GM12865 (cell line): ENCODE data around the gene SLC4A3.

ENCODE experiments used
- DNase-seq: peaks from one replicate; pipeline ENCODE4 v3.0.0; 2010; ENCODE audit warnings: low read depth
- H3K4me3 ChIP-seq: 2 replicates; pipeline ENCODE4 v1.5.1; 2011; ENCODE audit warnings: mild to moderate bottlenecking, low read depth, low read length, control low read depth
- TF ChIP-seq, protein P1 (sequence below): IDR thresholded peaks from 2 replicates; pipeline ENCODE4 v1.5.1; 2011; ENCODE audit warnings: low read length, control low read depth, low read depth, inconsistent platforms; ENCODE audit not compliant: insufficient read depth; ENCODE audit errors: missing control alignments

Gene SLC4A3

DNA sequence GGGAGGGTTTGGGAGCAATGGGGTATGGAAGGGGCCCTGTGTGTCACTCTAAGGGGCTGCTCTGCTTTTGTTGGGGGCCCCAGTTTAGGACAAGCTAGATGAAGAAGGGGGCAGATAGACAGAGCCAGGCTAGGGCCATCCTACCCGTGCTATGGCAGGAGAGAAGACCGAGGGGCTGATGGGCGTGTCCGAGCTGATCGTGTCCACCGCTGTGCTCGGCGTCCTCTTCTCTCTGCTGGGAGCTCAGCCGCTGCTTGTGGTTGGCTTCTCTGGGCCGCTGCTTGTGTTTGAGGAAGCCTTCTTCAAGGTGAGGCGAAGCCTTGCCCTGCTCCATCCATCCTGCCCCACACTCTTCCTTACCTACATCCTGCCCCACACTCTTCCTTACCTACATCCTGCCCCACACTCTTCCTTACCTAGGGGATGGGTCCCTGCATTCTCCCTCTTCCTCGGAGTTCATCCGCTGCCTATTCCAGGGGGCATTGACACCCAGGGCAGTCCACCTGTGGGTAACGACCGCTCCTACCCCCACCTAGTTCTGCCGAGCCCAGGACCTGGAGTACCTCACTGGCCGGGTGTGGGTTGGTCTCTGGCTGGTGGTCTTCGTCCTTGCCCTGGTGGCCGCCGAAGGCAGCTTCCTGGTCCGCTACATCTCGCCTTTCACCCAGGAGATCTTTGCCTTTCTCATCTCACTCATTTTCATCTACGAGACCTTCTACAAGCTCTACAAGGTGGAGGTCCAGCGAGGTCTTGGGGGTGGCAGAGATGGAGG, 8.9 kb downstream of the SLC4A3 start:
- H3K4me3 ChIP-seq: no peak overlapping the region
- TF ChIP-seq, protein P1, sequence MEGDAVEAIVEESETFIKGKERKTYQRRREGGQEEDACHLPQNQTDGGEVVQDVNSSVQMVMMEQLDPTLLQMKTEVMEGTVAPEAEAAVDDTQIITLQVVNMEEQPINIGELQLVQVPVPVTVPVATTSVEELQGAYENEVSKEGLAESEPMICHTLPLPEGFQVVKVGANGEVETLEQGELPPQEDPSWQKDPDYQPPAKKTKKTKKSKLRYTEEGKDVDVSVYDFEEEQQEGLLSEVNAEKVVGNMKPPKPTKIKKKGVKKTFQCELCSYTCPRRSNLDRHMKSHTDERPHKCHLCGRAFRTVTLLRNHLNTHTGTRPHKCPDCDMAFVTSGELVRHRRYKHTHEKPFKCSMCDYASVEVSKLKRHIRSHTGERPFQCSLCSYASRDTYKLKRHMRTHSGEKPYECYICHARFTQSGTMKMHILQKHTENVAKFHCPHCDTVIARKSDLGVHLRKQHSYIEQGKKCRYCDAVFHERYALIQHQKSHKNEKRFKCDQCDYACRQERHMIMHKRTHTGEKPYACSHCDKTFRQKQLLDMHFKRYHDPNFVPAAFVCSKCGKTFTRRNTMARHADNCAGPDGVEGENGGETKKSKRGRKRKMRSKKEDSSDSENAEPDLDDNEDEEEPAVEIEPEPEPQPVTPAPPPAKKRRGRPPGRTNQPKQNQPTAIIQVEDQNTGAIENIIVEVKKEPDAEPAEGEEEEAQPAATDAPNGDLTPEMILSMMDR: no peak
- DNase-seq: no peak

DNA sequence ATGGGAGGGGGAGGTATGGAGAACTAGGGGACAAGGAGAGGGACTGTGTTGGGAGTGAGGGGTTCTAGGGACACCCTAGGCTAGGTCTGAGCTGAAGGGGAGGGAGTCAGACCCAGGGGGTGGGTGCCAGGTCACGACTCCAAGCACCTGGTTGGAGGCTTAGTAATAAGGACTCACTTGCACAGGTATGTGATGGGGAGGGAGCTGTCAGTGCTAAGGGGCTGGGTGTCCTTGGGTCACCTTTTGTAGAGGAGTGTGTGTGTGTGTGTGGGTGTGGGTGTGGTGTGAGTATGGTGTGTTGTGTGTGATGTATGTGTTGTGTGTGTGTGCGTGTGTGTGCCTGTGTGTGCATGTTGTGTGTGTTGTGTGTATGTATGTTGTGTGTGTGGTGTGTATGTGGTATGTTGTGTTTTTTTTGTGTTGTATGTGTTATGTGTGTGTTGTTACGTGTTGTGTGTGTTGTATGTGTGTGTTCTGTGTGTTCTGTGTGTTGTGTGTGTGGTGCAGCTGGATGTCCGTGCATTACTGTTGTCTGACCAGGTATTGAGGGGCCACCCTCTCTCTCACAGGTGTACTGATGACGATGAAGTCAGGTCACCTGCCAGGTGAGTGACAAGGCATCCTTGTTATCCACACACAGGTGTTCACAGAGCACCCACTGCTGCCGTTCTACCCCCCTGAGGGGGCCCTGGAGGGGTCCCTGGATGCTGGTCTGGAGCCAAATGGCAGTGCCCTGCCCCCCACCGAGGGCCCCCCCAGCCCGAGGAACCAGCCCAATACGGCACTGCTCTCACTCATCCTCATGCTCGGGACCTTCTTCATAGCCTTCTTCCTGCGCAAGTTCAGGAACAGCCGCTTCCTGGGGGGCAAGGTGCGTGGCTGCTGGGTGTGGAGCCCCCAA, 9.8 kb downstream of the SLC4A3 start:
- H3K4me3 ChIP-seq: no peak overlapping the region
- TF ChIP-seq, protein P1: no peak
- DNase-seq: no peak

DNA sequence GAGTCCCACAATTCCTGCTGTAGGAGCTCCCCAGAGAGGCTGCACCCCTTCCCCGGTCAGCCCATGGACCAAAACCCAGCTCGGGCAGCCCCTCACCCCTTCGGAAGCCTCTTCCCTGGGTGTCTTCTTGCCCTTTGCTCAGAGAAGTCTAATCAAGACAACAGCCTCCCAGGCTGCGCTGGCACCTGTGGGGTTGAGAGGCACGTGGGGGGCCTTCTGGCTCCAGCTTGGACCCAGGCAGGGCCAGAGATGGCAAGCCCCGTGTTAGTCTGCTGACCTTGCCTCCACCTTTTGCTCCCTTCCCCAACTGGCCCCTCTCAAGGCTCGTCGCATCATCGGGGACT, 10.4 kb downstream of the SLC4A3 start:
- H3K4me3 ChIP-seq: no peak overlapping the region
- DNase-seq: no peak
- TF ChIP-seq, protein P1: no peak

DNA sequence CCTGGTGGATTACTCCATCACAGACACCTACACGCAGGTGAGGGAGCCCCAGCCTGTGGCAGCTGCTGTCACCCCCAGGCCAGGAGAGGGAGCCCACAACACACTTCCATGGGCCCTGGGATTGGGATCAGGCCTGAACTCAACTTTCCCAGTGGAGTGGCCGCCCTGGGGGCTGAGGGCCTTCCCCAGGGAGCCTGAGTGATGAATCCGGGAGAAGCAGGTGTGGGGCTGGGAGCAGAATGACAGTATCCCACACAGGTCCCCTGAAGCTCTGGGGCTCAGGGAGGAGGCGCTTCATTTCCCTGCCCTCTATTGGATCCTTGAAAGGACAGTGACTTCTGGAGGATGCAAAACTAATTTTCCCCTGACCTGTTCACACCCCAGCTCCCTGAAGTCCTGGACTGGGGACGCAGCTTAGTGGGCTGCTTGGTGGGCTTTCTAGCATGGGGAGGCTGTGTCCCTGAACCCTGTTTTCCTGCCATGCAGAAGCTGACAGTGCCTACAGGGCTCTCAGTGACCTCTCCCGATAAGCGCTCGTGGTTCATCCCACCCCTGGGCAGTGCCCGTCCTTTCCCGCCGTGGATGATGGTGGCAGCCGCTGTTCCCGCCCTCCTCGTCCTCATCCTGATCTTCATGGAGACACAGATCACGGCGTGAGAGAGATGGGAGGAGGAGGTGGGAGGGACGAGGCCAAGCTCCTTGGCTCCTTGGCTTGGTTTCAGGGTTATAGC, 11.0 kb downstream of the SLC4A3 start:
- H3K4me3 ChIP-seq: no peak overlapping the region
- DNase-seq: no peak
- TF ChIP-seq, protein P1: no peak

DNA sequence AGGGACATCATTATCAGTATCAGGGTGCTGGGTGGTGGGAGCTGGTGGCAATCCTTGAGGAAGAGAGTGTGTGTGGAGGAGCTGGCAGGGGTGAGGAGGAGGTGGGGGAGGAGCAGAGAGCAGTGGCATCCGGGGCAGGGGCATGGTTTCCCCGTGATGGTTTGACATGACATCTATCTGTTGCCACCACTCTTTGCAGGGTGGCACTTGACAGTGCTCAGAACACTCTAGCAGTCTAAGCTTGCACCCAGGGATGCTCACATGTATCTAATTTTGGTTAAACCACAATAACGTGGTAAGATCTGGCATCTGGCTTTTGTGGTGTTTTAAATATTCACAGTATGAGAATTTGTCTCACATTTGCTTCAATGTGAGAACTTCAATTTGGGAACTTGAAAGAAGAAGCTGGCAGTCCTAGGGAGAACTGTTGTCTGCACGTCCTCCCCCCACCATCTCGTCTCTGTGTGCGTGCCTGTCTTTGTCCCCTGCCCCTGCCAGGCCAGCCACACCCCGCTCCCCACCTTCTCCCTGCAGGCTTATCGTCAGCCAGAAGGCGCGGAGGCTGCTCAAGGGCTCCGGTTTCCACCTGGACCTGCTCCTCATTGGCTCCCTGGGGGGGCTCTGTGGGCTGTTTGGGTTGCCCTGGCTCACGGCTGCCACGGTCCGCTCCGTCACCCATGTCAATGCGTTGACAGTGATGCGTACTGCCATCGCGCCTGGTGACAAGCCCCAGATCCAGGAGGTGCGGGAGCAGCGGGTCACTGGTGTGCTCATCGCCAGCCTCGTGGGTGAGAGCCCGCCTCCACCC, 11.7 kb downstream of the SLC4A3 start:
- no peak for DNase-seq
- TF ChIP-seq, protein P1: no peak
- no peak overlapping the region for H3K4me3 ChIP-seq

DNA sequence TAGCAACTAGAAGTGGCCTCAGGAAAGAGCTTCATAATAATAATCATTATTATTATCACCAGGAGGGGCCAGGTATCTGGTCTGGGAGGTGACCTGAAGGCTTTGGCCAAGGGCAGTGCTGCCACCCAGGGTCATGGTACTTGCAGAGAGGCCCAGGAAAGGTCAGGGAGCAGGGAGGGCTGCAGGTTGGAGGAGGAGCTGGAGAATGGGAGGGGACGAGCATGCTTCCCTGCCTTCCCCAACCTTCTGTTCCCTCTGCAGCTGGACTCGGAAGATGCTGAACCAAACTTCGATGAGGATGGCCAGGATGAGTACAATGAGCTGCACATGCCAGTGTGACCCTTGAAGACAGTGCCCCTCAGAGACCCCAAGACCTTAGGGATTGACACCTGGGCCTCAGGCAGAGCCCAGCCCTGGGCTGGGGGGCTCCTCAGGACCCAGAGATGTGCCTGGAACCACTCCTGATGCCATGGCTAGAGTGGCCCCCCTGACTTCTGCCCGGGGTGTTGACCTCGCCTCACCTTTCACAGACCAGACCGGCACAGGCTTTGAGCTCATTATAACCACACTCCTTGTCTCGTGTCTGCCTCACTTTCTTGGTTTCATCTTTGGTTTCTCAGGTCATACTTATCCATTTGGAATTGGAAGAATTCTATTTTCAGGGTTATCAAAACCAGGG, 14.1 kb downstream of the SLC4A3 start:
- no peak for DNase-seq
- TF ChIP-seq, protein P1: no peak
- no peak overlapping the region for H3K4me3 ChIP-seq
